Progenitor cell of endocrine pancreas (in vitro differentiated cells): ENCODE results near the gene FMO5. TPM values are rescaled to one million over a fixed set of nuclear protein-coding genes. Genes with fewer than 3 reads are reported as not detected.

Experiments
- DNase-seq: peaks from one replicate; pipeline ENCODE4 v3.0.0; 2021; ENCODE audit warnings: low spot score; ENCODE audit not compliant: unreplicated experiment
- H3K27ac Mint-ChIP-seq: 2 replicates; pipeline ENCODE4 v1.8.0; 2021; ENCODE audit warnings: mild to moderate bottlenecking, moderate library complexity, mixed read lengths
- H3K27me3 Mint-ChIP-seq: 2 replicates; pipeline ENCODE4 v1.8.0; 2021; ENCODE audit warnings: mixed read lengths
- H3K36me3 Mint-ChIP-seq: 2 replicates; pipeline ENCODE4 v1.8.0; 2022; ENCODE audit warnings: mixed read lengths; ENCODE audit not compliant: insufficient read depth
- H3K4me1 Mint-ChIP-seq: 2 replicates; pipeline ENCODE4 v1.8.0; 2021; ENCODE audit warnings: low read depth, mixed read lengths
- H3K4me3 Mint-ChIP-seq: 2 replicates; pipeline ENCODE4 v1.8.0; 2021; ENCODE audit warnings: low read depth, mild to moderate bottlenecking, moderate library complexity, mixed read lengths
- H3K9me3 Mint-ChIP-seq: 2 replicates; pipeline ENCODE4 v1.8.0; 2021; ENCODE audit warnings: low read depth, mixed read lengths
- total RNA-seq: library from RNA; stranded (reverse); gene quantifications from 2 replicates; pipeline ENCODE4 v1.2.1, GENCODE V29; 2021
- TF ChIP-seq, protein P1 (sequence below): fragments of 200-600 bp; sonication (generic); IDR thresholded peaks from one replicate; pipeline ENCODE4 v1.5.0; 2021; ENCODE audit warnings: antibody characterized with exemption, mild to moderate bottlenecking; ENCODE audit not compliant: unreplicated experiment

Gene FMO5
- total RNA-seq, 1 donor from 2014 or later: 5.0 TPM

DNA sequence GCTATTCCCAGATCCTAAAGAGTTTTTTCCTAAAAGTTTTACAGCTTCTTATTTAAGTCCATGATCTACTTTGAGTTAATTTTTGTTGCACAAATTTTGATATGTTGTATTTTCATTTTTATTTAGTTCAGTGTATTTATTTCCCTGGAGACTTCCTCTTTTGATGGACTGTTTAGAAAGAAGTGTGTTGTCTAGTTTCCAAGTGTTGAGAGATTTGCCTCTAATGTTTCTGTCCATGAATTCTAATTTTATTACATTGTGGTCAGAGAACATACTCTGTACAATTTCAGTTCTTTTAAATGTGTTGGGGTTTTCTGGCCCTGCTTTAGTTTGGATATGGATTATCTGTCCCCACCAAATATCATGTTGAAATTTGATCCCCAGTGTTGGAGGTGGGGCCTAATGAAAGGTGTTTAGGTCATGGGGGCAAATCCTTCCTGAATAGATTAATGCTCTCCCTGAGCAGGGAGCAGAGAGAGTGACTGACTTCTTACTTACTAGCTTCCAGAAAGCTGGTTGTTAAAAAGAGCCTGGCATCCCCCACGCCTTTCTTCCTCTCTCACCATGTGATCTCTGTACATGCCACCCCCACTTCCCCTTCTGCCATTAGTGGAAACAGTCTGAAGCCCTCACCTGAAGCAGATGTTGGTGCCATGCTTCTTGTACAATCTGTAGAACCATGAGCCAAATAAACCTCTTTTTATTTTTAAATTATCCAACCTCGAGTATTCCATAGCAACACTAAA is 21.9 kb upstream of the FMO5 start:
- TF ChIP-seq, protein P1, sequence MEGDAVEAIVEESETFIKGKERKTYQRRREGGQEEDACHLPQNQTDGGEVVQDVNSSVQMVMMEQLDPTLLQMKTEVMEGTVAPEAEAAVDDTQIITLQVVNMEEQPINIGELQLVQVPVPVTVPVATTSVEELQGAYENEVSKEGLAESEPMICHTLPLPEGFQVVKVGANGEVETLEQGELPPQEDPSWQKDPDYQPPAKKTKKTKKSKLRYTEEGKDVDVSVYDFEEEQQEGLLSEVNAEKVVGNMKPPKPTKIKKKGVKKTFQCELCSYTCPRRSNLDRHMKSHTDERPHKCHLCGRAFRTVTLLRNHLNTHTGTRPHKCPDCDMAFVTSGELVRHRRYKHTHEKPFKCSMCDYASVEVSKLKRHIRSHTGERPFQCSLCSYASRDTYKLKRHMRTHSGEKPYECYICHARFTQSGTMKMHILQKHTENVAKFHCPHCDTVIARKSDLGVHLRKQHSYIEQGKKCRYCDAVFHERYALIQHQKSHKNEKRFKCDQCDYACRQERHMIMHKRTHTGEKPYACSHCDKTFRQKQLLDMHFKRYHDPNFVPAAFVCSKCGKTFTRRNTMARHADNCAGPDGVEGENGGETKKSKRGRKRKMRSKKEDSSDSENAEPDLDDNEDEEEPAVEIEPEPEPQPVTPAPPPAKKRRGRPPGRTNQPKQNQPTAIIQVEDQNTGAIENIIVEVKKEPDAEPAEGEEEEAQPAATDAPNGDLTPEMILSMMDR: no peak
- H3K9me3 Mint-ChIP-seq: peaks cover 8% of the 10 kb centered on the region
- DNase-seq: no peak
- H3K36me3 Mint-ChIP-seq: peaks cover 1% of the 10 kb centered on the region
- H3K4me1 Mint-ChIP-seq: peaks cover 34% of the 10 kb centered on the region
- H3K27me3 Mint-ChIP-seq: no peaks in the 10 kb centered on the region
- H3K27ac Mint-ChIP-seq: peak overlapping the region; percentile 80
- no peak overlapping the region for H3K4me3 Mint-ChIP-seq

DNA sequence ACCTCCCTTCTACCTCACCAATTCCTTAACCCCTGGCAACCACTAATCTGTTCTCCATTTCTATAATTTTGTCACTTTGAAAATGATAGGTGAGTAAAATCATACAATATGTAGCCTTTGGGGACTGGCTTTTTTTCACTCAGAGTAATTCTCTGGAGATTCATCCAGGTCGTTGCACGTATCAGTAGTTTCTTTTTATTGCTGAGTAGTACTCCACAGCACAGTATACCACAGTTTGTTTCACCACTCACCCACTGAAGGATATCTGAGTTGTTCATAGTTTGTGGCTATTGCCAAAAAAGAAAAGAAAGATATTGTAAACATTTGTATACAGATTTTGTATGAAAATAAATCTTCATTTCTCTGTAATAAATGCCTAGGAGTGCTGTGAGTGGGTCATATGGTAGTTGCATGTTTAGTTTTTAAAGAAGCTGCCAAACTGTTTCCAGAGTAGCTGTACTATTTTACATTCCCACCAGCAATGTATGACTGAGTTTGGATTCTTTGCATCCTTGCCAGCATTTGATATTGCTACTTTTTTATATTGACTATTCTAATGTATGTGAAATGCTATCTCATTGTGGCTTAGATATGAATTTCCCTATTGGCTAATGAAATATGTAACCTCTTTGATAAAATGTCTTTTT is 21.0 kb upstream of the FMO5 start:
- TF ChIP-seq, protein P1: no peak
- Mint-ChIP-seq H3K27me3 (no peaks in the 10 kb centered on the region), H3K9me3 (peaks cover 8% of the 10 kb centered on the region), H3K4me1 (peaks cover 40% of the 10 kb centered on the region), H3K4me3 (no peak overlapping the region), H3K36me3 (peaks cover 1% of the 10 kb centered on the region), H3K27ac (no peak overlapping the region)
- no peak for DNase-seq

DNA sequence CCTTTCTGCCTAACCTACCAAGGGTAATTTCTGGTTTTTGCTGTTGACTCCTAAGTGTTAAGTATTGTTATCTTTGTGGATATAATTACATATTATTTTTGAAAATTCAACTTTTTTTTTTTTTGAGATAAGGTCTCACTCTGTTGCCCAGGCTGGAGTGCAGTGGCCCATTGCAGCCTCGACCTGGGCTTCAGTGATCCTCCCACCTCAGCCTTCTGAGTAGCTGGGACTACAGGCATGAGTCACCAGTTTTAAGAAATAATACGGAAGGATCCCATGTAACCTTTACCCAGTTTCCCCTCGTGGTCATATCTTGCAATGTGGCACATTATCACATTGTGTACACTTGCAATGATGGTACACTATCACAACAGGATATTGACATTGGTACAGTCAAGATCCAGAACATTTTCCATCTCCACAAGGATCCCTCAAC is 20.5 kb upstream of the FMO5 start:
- TF ChIP-seq, protein P1: no peak
- H3K27ac Mint-ChIP-seq: no peak overlapping the region
- peaks cover 46% of the 10 kb centered on the region for H3K4me1 Mint-ChIP-seq
- peaks cover 8% of the 10 kb centered on the region for H3K9me3 Mint-ChIP-seq
- DNase-seq: no peak
- peaks cover 1% of the 10 kb centered on the region for H3K36me3 Mint-ChIP-seq
- no peak overlapping the region for H3K4me3 Mint-ChIP-seq
- no peaks in the 10 kb centered on the region for H3K27me3 Mint-ChIP-seq

DNA sequence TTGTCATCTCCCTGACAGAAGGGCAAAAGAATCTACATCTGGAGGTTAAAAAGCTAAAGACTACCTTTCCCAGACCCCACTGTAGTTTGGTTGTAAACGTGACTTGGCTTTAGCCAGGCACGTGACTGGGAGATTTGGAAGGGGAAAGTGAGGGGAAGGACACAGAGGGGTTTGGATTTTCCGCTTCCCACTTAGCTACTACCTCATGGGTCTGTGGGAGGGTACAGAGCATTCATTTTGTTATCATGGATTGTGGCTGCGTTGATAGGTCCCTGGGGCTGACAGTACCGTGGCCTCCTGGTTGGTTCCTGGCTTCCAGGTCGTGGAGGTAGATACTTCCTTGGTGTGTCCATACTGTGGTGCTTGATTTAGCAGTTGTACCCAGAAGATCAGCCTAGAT is 20.0 kb upstream of the FMO5 start:
- TF ChIP-seq, protein P1: no peak
- Mint-ChIP-seq H3K27ac (no peak overlapping the region), H3K27me3 (no peaks in the 10 kb centered on the region), H3K4me3 (no peak overlapping the region), H3K36me3 (peaks cover 1% of the 10 kb centered on the region), H3K4me1 (peaks cover 51% of the 10 kb centered on the region), H3K9me3 (peaks cover 8% of the 10 kb centered on the region)
- no peak for DNase-seq

DNA sequence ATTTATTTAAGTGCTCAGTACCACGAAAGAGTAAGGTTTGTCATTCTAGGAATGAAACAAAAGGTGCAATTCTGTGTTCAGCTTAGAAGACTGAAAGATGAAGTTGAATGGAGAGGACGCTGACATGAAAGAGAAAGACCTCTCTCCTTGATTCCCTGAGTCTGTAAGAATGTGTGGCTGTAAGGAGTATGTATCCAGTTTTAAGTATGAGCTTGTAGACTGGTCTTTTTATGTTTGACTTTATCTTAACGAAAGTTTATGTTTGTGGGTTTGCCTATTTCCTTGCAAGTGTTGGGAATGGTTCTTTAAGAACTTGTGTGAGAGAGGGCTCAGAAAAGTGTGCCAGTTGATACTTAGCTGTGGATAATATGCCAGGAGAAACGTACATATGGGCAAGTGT is 18.7 kb upstream of the FMO5 start:
- H3K4me1 Mint-ChIP-seq: peaks cover 58% of the 10 kb centered on the region
- no peak for DNase-seq
- H3K27ac Mint-ChIP-seq: no peak overlapping the region
- H3K4me3 Mint-ChIP-seq: peak overlapping the region; percentile 87
- H3K36me3 Mint-ChIP-seq: peaks cover 1% of the 10 kb centered on the region
- H3K9me3 Mint-ChIP-seq: peaks cover 2% of the 10 kb centered on the region
- no peaks in the 10 kb centered on the region for H3K27me3 Mint-ChIP-seq
- TF ChIP-seq, protein P1: no peak
